NCI-H1417 (cell line): ENCODE results near the gene PACRG.

Experiments used
- DNase-seq, 3 experiments: peaks; one replicate each; lab custom pipeline; 2025; lab: John Stamatoyannopoulos, UW

The PACRG gene

DNA sequence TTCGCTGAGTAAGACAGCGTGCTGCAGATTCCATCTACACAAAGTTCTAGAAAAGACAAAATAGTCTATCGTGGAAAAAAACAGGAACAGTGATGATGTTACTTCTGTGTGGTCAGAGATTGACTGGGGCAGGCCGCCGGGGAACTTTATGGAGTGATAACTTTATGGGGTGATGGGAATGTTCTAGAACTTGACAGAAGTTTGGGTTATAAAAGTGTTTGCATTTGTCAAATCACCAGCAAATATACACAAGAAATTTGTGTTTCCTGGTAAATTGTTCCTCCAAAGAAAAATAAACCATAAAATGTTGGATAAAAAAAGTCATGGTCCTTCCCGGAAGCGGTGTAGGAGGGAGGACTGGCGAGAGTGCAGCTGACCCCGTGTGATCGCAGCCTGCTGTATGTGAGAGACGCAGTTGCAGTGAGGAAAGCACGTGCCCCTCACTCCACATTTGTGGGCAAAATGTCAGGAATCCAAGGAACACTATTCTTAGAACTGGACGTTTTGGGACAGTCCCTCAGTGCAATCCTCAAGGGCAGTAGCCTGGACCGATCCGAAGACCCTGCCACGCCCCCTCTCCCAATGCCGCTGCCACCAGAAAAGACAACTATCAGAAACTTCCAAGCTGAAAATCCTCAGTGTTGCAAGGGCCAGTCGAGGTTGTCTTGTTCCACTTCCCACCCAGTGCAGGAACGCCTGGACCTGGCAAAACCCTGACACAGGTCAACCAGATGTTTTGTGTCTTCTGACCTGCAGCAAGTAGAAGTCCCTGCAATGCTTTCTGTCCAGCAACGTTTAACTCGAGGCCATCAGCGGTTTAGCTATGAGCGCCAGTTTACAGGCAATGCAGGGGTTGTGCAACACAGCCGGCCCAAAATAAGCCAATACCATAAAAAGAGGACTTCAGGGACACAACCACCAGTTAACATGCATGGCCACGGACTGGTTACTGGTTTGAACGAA is 606.2 kb downstream of the PACRG start:
- no peak for DNase-seq

- DNase-seq, result no peak
Observed at GRCh38 chr6:163335056-163335455, 607.3 kb downstream of the PACRG start.

DNA sequence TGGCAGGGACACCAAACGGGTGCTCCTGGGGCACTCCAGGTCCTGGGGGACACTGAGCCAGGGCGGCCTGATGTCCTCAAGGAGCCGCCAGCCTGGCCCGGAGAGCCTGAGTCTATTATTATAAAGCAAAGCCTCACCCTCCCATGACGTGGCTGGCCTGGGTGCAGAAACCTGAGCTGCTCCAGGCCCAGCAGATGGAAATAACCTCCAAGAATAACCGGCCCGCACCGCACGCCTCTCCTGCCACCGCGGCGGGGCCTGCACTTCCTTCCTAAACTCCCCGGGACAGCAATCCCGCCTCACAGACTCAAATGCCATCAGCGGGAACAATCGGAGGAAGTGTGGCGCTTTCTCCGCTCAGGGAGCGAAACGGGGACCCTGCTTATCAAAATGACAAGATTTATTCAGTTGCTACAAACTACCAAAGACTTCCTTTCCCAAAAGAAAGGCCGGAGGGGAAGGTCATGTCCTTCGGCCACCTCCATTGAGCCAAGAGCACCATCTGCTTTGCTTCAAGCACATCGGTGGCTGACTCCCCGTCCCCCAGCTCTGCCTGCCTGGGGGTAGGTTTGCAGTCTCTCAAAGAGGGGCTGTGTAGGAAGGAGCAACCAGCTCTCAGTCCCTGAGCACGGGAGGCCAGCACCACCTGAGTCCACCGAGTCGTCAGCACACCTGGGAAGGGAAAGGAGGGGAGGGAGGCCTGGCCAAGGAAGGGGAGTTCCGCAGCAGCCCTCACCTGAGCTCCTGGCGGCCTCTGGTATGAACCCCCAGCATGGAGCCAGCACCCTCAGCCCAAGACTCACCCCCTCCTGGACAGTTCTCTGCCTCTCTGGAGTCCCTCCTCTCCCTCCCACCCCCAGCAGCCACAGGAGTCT is 608.1 kb downstream of the PACRG start:
- no peak for DNase-seq

GRCh38 chr6:163336961-163337360 is 609.2 kb downstream of the PACRG start:
- DNase-seq, result no peak

DNA sequence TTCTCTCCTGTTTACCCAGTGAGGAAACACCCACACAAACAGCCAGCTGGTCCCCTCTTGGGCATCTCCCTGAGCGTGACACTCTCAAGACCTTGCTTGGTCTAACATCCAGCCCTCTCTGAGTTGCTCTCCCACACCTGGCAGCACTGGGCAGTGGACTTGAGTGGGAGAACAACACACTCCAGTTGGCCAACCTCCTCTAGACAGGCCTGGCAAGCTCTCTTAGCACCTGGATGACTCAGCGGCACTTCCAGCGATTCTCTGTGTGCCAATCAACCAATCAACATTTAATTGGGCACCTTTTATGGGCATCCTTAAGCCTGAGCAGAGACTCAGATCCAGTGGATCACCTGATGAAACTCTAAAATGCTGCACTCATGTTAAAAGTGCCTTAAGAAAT is 610.2 kb downstream of the PACRG start:
- DNase-seq, result peak in 1 of 3 experiments; percentile 1

DNA sequence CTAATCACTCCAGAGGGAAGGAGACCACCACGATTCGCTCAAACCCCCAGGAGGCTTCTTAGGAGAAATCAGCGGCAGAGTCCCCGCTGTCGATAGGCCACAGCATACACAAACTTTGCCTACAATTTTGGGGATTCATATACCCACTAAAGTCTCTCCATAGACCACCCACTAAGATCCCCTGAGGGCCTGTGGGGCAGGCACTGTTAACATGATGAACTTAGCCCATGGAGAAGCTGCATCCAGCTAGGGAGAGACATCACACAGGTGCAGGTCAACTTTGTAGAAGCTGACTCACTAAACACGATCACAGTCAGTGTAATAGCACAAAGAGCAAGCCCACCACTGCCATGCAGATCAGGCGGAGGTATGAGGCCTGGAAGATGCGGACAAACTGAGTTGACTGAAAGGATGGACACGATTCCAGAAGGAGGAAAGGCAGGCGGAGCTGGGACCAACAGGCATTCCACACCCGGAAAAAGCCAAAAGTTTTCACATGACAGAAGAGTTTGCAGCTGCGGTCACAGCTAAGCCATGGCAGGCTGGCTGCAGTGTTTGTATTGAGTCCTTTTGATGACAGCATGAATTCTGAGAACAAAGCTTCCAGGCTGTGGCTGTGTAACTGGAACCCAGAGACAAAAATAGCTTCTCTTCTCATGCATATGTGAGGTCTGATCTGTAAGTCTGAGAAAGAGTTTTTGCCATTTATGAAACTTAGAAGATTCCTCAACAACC is 611.1 kb downstream of the PACRG start:
- peak in 1 of 3 experiments; percentile 27 for DNase-seq

- no peak for DNase-seq
Observed at GRCh38 chr6:163339466-163339865, 611.7 kb downstream of the PACRG start.

GRCh38 chr6:163340201-163340887 is 612.6 kb downstream of the PACRG start:
- no peak for DNase-seq

- no peak for DNase-seq
Observed at GRCh38 chr6:163341224-163342061, 613.7 kb downstream of the PACRG start.

DNA sequence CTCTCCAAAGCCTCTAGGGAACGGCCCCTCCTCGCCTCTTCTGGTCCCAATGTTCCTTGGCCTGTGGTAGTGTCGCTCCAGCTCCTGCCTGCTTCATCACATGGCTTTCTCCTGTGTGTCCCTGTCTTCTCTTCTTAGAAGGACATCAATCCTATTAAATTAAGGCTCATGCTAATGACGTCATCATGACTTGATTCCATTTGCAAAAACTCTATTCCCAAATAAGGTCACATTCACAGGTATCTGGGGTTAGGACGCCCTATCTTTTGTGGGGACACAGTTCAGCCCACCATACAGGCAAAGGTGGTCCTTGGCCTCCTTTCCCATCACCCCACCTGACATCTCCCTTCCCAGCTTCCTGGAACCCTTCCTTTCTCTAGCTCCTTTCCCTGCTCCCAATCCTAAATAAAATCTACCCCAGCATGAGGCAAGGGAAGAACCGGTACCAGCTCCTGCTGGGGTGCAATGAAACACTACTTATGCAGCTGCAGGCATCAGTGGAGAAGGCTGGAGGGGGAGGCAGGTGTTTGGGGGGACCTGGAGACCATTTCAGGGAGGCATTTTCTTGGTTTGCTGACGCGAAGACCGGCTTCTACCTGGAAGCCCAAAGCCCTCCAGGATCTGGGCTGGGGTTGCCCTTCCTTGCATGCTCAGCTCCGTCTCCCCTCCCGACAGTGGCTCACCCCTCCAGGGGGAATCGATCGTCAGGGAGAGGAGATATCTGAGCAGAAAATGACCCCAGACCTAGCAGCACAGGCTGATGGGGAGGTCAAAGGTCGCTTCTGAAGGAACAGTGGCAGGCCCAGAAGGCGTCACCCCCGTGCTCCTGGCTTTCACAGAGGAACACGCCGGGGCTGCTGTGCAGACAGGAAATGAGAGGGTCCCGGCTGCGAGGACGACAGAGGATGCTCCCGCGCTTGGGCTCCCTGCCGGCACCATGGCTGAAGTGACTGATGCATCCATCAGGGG is 615.1 kb downstream of the PACRG start:
- no peak for DNase-seq

GRCh38 chr6:163343609-163344008 is 615.8 kb downstream of the PACRG start:
- no peak for DNase-seq

- DNase-seq, result no peak
Observed at GRCh38 chr6:163344411-163344810, 616.6 kb downstream of the PACRG start.

- DNase-seq, result no peak
Observed at GRCh38 chr6:163345931-163346330, 618.2 kb downstream of the PACRG start.

- no peak for DNase-seq
Observed at GRCh38 chr6:163346497-163346961, 618.8 kb downstream of the PACRG start.

DNA sequence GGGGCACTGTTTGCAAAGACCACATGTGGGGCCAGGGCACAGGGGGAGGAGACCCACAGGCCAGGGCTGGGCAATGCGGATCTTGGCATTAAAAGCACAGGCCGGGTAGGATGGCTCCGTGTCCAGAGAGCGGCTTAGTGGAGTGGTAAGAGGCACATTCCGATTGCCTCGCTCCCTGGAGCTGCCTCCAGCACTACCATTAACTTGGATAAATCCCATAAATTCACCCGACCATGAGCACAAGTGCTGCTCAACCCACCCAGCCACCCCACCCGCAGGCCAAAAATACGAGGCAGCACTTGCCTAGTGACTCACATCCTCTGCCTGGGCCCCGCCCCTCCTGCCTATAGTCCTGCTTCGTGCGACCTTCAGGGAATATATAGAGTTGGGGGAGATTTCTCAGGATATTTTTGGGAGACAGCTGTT is 619.3 kb downstream of the PACRG start:
- DNase-seq, result no peak

- DNase-seq, result no peak
Observed at GRCh38 chr6:163348789-163349680, 621.3 kb downstream of the PACRG start.

GRCh38 chr6:163349696-163350095 is 621.9 kb downstream of the PACRG start:
- DNase-seq, result no peak

DNA sequence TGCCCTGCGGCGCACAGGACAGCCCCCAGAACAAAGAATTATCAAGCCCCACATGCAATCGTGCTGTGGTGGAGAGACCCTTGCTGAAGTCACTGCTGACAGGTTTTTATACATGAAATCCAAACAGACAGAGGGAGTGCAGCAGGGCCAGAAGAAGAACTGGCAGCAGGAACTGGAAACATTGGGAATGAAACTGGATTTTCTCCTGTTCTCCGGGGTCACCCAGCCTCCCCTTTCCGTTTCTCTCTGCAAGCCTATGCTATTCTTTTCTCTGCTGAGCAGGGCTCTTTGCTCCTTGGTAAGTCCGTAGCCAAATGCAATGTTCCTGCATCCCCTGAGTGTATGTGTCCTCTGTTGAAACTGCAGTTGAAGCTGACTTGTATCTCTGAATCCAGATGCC is 623.2 kb downstream of the PACRG start:
- DNase-seq, result no peak
